Hepatocyte (in vitro differentiated cells): ENCODE measurements around the gene TCN1. TPM values are rescaled to one million over a fixed set of nuclear protein-coding genes. Genes with fewer than 3 reads are reported as not detected.

Source experiments
- DNase-seq: peaks from one replicate; pipeline ENCODE4 v3.0.0-alpha.2; 2016; ENCODE audit warnings: low spot score
- H2AFZ ChIP-seq: fragments of 200-600 bp; sonication (generic); 2 replicates; pipeline ENCODE4 v1.6.0; 2016; ENCODE audit warnings: antibody characterized with exemption, mild to moderate bottlenecking
- H3K27ac ChIP-seq: fragments of 200-600 bp; sonication (generic); 2 replicates; pipeline ENCODE4 v1.5.1; 2016; ENCODE audit warnings: mild to moderate bottlenecking
- H3K27me3 ChIP-seq: fragments of 200-600 bp; sonication (generic); 2 replicates; pipeline ENCODE4 v1.6.1; 2016
- H3K36me3 ChIP-seq: fragments of 200-600 bp; sonication (generic); replicated peaks from 2 replicates; pipeline ENCODE4 v1.5.1; 2016; ENCODE audit warnings: low read depth; ENCODE audit not compliant: insufficient read depth
- H3K4me1 ChIP-seq: fragments of 200-600 bp; sonication (generic); 2 replicates; pipeline ENCODE4 v1.5.1; 2016; ENCODE audit warnings: mild to moderate bottlenecking, moderate library complexity; ENCODE audit not compliant: insufficient read depth
- H3K4me2 ChIP-seq: fragments of 200-600 bp; sonication (generic); 2 replicates; pipeline ENCODE4 v1.6.0; 2016
- H3K4me3 ChIP-seq: fragments of 200-600 bp; sonication (generic); 2 replicates; pipeline ENCODE4 v1.5.1; 2016; ENCODE audit warnings: mild to moderate bottlenecking
- H3K79me2 ChIP-seq: fragments of 200-600 bp; sonication (generic); 2 replicates; pipeline ENCODE4 v1.6.0; 2017; ENCODE audit warnings: mild to moderate bottlenecking
- H3K9me2 ChIP-seq: fragments of 200-600 bp; sonication (generic); replicated peaks from 2 replicates; pipeline ENCODE4 v1.6.0; 2017; ENCODE audit warnings: mild to moderate bottlenecking; ENCODE audit not compliant: insufficient read depth
- H3K9me3 ChIP-seq: fragments of 200-600 bp; sonication (generic); 2 replicates; pipeline ENCODE4 v1.5.1; 2016; ENCODE audit warnings: low read depth, mild to moderate bottlenecking
- H4K20me1 ChIP-seq: fragments of 200-600 bp; sonication (generic); 2 replicates; pipeline ENCODE4 v1.6.0; 2016; ENCODE audit warnings: mild to moderate bottlenecking; ENCODE audit not compliant: insufficient read depth, poor library complexity, severe bottlenecking
- CTCF ChIP-seq: fragments of 200-600 bp; sonication (generic); IDR thresholded peaks from 2 replicates; pipeline ENCODE4 v1.5.1; 2016; ENCODE audit warnings: antibody characterized with exemption, mild to moderate bottlenecking; ENCODE audit not compliant: poor library complexity
- EZH2 ChIP-seq: fragments of 200-600 bp; sonication (generic); IDR thresholded peaks from 2 replicates; pipeline ENCODE4 v1.6.1; 2016; ENCODE audit warnings: antibody characterized with exemption, mild to moderate bottlenecking, borderline replicate concordance
- EZH2phosphoT487 ChIP-seq: fragments of 200-600 bp; sonication (generic); IDR thresholded peaks from one replicate; pipeline ENCODE4 v1.6.1; 2018; ENCODE audit warnings: antibody characterized with exemption, mild to moderate bottlenecking, low read depth, moderate library complexity; ENCODE audit not compliant: unreplicated experiment, severe bottlenecking
- WGBS: methylation state at CpG from one replicate; pipeline ENCODE4 v1.1.6; 2016; ENCODE audit warnings: low lambda C conversion rate; ENCODE audit errors: missing lambda C conversion rate; 5-methylcytosine and 5-hydroxymethylcytosine counted together
- polyA plus RNA-seq: library from polyadenylated mRNA; unstranded; fragments of >200 nt; fragmentation: Nextera tagmentation; extraction: Ambion mirVana; gene quantifications from 2 replicates; pipeline ENCODE4 v1.2.1, GENCODE V29; 2016
- total RNA-seq: library from RNA; depleted of rRNA; stranded (reverse); fragments of >200 nt; gene quantifications from 2 replicates; pipeline ENCODE4 v1.2.3, GENCODE V29; 2014

The TCN1 gene
- total and polyA plus RNA-seq, 2 experiments from 2014 or later: 28.2 to 35.6 TPM

GRCh38 chr11:59875856-59876519 lies 9.7 kb upstream of the TCN1 start:
- no peaks in the 10 kb centered on the region for H3K9me2 ChIP-seq
- no peaks in the 10 kb centered on the region for H3K36me3 ChIP-seq
- H3K79me2 ChIP-seq: no peaks in the 10 kb centered on the region
- no peak overlapping the region for H2AFZ ChIP-seq
- TF ChIP-seq EZH2 (no peak), EZH2phosphoT487 (no peak), CTCF (no peak)
- peak overlapping the region; percentile 51 for H3K27ac ChIP-seq
- no peaks in the 10 kb centered on the region for H3K9me3 ChIP-seq
- H3K4me2 ChIP-seq: peak overlapping the region; percentile 49
- no peak overlapping the region for H3K4me3 ChIP-seq
- DNase-seq: no peak
- peaks cover 7% of the 10 kb centered on the region for H3K4me1 ChIP-seq
- 58% methylated on average over 9 of the region's 9 CpGs for WGBS
- H4K20me1 ChIP-seq: no peaks in the 10 kb centered on the region
- no peaks in the 10 kb centered on the region for H3K27me3 ChIP-seq

DNA sequence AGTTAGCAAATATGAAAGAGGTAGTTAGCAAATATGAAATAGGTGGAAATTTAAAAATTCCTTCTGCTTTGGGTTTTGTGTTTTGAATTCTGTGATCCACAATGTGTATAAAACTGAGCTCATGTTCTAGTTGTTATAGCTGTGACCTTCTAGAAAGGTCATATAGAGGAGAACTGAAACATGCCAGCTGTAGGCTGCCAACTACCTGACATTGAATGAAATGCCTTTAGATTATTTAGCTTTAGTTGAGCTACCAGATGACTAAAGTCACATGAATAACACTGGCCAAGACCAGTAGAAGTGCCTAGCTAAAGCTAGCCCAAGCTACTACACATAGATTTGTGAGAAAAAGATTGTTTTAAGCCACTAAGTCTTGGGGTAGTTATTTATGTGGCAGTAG lies 5.8 kb upstream of the TCN1 start:
- Histone ChIP-seq H3K79me2 (no peaks in the 10 kb centered on the region), H3K4me1 (peaks cover 7% of the 10 kb centered on the region), H2AFZ (no peak overlapping the region), H4K20me1 (no peaks in the 10 kb centered on the region), H3K4me3 (no peak overlapping the region), H3K9me2 (no peaks in the 10 kb centered on the region), H3K4me2 (no peak overlapping the region), H3K36me3 (no peaks in the 10 kb centered on the region), H3K27me3 (no peaks in the 10 kb centered on the region), H3K9me3 (no peaks in the 10 kb centered on the region), H3K27ac (no peak overlapping the region)
- DNase-seq: no peak
- TF ChIP-seq EZH2phosphoT487: no peak

- Histone ChIP-seq H2AFZ (no peak overlapping the region), H3K4me1 (no peaks in the 10 kb centered on the region), H3K79me2 (no peaks in the 10 kb centered on the region), H3K27me3 (no peaks in the 10 kb centered on the region), H3K36me3 (no peaks in the 10 kb centered on the region), H3K9me3 (no peaks in the 10 kb centered on the region), H3K9me2 (no peaks in the 10 kb centered on the region), H3K27ac (no peak overlapping the region), H3K4me3 (no peak overlapping the region), H4K20me1 (no peaks in the 10 kb centered on the region), H3K4me2 (no peak overlapping the region)
- TF ChIP-seq EZH2phosphoT487 (no peak), EZH2 (no peak), CTCF (no peak)
- WGBS: 96% methylated on average over 2 of the region's 2 CpGs
- DNase-seq: no peak
Measured at GRCh38 chr11:59867946-59868345, 1.7 kb upstream of the TCN1 start.

- no peak for DNase-seq
- H4K20me1 ChIP-seq: no peaks in the 10 kb centered on the region
- TF ChIP-seq EZH2phosphoT487 (no peak), CTCF (no peak), EZH2 (no peak)
- no peak overlapping the region for H3K4me2 ChIP-seq
- H3K4me3 ChIP-seq: no peak overlapping the region
- no peaks in the 10 kb centered on the region for H3K4me1 ChIP-seq
- WGBS: 83% methylated on average over 1 of the region's 1 CpG
- no peaks in the 10 kb centered on the region for H3K9me2 ChIP-seq
- H3K36me3 ChIP-seq: no peaks in the 10 kb centered on the region
- H3K27ac ChIP-seq: no peak overlapping the region
- H3K27me3 ChIP-seq: no peaks in the 10 kb centered on the region
- H3K9me3 ChIP-seq: no peaks in the 10 kb centered on the region
- no peak overlapping the region for H2AFZ ChIP-seq
- no peaks in the 10 kb centered on the region for H3K79me2 ChIP-seq
Measured at GRCh38 chr11:59866836-59867235, 549 bp upstream of the TCN1 start.
